ENCODE data around the gene GRIP2.

GRIP2 gene

DNA sequence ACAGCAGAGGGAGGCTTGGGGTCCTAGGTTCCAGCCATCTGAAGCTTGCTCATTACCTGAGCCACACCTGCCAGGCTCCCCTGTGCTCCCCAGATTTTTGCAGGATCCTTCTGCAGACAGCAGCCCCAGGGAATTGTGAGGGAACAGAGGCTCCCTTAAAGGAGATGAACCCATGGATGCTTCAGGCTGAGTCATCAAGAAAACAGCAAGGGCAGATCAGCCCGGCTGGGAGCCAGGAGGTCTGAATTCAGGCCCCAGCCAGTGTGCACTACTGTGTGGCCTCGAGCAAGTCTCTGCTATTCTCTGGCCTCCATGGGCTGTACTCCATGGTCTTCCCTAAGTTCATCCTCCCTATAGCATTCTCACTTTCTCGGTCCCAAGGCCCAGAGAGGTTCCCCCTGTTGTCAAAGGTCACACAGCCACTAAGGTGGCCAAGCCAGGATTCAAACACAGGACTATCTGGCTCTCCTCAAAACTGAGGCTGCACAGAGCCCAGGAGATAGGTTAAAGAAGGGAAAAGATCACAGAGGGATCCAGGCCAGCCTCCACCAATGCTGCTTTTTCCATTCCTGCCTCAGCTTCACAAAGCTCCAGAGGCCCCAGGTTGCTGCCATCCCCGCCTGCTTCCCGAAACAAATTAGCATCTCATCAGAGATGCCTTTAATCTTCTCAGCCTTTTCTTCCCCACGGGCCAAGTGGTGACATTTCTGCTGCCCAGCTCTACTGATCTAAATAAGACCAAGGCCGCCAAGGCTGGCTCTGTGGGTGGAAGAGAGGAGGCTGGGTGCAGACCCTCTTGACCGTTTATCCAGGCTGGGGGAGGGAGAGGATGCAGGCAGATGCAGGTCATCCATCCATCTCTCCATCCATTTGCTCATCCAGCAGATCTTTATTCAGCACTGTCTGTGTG, 21.2 kb upstream of the GRIP2 start:
- no peak for DNase-seq (ENCODE audit: low spot score)

GRCh38 chr3:14560110-14560509, 20.0 kb upstream of the GRIP2 start:
- no peak for DNase-seq (ENCODE audit: low spot score)

GRCh38 chr3:14558029-14558428, 17.9 kb upstream of the GRIP2 start:
- DNase-seq (ENCODE audit: low spot score) = no peak

DNA sequence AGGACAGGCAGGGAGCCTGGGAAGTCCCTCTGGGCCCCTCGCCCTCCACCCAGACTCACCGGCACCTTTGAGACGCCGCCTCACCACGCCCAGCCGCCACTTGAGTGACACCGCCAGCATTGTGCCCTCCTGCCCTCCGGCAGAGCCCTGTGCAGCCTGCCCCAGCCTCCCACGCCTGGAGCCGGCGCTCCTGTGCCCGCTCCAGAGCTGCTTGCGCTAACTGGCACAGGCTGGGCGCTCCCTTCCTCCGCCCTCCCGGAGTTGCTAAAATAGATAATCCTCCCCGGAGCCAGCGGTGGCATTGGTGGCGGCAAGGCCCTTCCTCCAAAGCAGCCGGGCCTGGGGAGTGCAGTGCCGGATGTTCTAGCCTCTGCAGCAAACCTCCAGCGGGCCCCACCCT, 15.7 kb upstream of the GRIP2 start:
- DNase-seq (ENCODE audit: low spot score) = no peak

- no peak for DNase-seq (ENCODE audit: low spot score)
Observed at GRCh38 chr3:14554715-14555114, 14.6 kb upstream of the GRIP2 start.

DNA sequence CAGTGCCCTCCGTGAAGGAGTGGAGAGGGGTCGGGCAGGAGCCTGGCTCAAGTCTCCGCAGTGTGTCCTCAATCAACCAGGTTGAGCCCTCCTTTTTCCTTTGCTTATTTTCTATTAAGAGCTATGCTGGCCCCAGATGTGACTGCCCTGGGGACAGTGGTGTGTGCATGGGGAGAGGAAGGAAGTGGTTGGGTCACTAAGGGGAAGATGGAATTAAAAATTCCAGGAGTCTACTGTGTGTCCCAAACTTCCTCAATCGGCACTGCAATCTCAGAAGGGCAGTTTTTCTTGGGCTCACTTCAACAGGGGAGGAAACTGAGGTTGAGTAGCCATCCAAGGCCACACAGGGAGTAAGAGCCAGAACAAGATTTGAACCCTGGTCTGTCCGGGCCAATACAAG, 13.7 kb upstream of the GRIP2 start:
- no peak for DNase-seq (ENCODE audit: low spot score)

- DNase-seq (ENCODE audit: low spot score) = no peak
Observed at GRCh38 chr3:14552717-14553116, 12.6 kb upstream of the GRIP2 start.

DNA sequence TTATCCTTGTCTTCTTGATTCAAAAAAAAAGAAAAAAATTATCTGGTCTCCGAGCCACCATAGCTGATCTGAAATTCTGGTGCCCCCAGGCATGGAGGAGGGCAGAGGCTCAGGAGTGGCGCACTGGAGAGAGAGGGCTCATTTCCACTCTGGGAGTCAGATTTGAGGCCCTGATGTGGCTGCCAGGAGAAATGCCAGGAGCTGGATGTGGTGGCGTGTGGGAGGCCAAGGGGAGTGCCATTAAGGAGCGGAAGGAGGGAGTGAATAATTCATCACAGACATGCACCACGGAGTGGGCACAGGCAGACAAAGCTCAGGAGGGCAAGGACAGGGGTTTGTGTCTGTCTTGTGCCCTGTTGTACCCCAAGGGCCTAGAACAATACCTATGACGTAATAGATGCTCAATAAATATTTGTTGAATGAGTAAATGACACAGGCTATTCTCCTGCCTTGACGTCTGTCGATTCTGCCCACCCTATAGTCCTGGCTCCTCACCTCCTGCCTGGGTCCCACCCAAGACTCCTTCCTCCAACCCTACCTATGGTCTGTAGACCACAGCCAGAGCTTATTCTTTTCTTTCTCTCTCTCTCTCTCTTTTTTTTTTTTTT, 12.0 kb upstream of the GRIP2 start:
- DNase-seq (ENCODE audit: low spot score) = no peak

GRCh38 chr3:14550651-14551611, 10.8 kb upstream of the GRIP2 start:
- no peak for DNase-seq (ENCODE audit: low spot score)

GRCh38 chr3:14550181-14550580, 10.0 kb upstream of the GRIP2 start:
- DNase-seq (ENCODE audit: low spot score) = no peak

- peak; percentile 19 for DNase-seq (ENCODE audit: low spot score)
Observed at GRCh38 chr3:14549256-14549919, 9.2 kb upstream of the GRIP2 start.

DNA sequence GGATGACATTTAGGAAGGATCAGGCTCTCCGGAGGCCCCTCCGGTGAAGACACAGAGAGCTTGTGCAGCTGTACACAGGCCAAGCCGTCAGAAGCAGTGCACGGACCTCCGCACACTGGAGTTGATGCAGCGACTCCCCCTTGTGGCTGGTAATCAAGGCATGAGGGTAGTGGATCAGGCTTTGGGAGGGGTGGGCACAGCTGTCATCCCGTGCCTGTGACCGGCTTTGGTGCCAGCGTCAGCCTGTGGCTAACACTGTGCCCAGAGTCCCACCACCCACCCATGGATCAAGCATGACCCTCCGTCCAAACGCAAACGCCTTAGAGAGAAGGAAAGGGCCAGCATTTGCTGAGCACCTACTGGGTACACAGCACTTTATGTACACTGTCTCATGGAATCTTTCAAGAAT, 8.2 kb upstream of the GRIP2 start:
- DNase-seq (ENCODE audit: low spot score) = peak; percentile 18

DNA sequence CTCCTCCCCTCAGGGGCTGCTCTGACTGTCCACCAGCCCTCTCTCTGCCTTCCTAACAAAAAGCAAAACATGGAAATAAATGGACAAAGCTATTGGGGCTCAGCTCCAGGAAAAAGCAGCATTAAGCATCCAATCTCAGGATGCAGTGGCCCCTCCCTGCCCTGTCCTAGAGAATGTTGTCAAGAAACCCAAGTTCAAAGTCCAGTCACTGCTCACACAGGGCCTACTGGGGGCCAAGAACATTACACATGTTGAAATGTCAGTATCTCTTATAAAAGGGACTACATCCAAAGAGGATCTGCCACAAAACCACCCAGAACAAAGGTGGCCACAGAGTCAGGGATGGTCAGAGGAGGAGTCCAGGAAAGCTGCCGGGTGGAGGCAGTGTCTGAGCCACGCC, 7.6 kb upstream of the GRIP2 start:
- DNase-seq (ENCODE audit: low spot score) = no peak

DNA sequence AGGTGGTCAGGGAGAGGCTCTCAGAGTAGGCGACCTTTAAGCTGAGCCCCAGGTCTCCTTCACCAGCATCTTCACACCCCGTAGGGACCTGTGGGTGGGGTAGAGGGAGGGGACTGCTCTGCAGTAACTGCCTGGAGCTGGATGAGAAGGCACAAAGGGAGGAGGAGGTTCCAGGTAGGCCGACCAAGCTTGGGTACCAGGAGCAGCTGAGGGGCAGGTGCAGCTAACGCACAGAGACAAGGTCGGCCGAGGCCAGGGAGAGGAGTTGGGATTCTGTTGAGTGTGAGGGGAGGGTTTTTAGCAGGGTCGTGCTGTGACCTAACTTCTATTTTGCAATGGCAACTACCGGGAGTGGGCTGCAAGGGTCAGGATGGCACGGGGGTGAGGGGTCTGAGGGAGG, 5.9 kb upstream of the GRIP2 start:
- no peak for DNase-seq (ENCODE audit: low spot score)

- no peak for DNase-seq (ENCODE audit: low spot score)
Observed at GRCh38 chr3:14545251-14545635, 5.1 kb upstream of the GRIP2 start.

DNA sequence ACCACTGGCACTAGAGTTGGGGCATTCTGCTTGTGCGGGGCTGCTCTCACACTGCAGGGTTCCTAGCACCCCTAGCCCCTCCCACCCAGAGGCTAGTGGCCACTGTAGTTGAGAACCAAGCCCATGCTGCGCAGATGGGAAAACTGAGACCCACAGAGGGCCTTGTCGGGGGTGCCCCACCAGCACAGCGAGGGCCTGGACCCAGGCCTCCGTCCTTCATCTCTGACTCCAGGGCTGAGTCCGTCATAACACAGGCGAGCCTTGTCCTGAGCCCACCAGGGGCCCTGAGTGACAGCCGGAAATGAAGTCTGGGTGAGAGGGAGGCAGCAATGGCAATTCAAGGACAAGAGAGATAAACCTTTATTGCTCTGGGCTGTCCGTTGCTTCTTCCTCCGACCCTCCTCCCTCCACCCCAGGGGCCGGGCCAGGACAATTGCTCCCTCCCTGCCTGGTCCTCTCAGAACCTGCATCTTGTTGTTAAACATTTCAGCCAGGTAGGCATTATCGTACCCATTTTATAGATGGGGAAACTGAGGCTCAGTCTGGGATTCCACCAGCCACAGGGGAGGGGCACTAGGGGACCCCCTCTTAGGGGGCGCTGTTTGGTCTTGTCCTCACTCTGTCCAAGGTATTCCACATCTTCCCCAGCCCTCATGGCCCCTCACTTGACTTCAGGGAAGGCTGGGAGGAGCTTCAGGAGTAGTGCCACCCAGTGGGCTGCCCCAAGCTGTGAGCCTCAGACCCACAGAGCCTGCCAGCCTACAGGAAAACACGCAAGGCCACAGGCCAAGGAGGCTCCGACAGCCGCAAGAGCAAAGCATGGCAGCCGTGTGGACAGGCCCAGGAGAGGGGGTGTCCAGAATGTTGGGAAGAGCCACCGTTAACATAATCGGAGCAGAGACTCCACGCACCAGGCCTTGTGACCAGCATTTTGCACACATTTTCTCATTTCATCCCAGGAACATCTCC, 4.4 kb upstream of the GRIP2 start:
- no peak for DNase-seq (ENCODE audit: low spot score)

- no peak for DNase-seq (ENCODE audit: low spot score)
Observed at GRCh38 chr3:14543446-14543845, 3.3 kb upstream of the GRIP2 start.

GRCh38 chr3:14542656-14543055, 2.5 kb upstream of the GRIP2 start:
- DNase-seq (ENCODE audit: low spot score) = no peak

- DNase-seq (ENCODE audit: low spot score) = no peak
Observed at GRCh38 chr3:14541646-14542045, 1.5 kb upstream of the GRIP2 start.

- DNase-seq (ENCODE audit: low spot score) = no peak
Observed at GRCh38 chr3:14540821-14541385, 761 bp upstream of the GRIP2 start.

- no peak for DNase-seq (ENCODE audit: low spot score)
Observed at GRCh38 chr3:14539384-14539741, 779 bp downstream of the GRIP2 start.
